ENCODE measurements around the gene VCL.

VCL gene

GRCh38 chr10:74167443-74167842 is 169.5 kb downstream of the VCL start:
- no peak overlapping the region for H3K9ac ChIP-seq (ENCODE audit: low read length)
- no peak overlapping the region for H2BK12ac ChIP-seq (ENCODE audit: low read length in 2 of 2)
- no peak overlapping the region for H3K4me2 ChIP-seq (ENCODE audit: low read length, poor library complexity, severe bottlenecking)
- no peak overlapping the region for H3K27ac ChIP-seq (ENCODE audit: low read length, poor library complexity, severe bottlenecking)
- no peak overlapping the region for H2BK120ac ChIP-seq (ENCODE audit: low read depth, low read length)
- no peaks in the 10 kb centered on the region for H3K27me3 ChIP-seq (ENCODE audit: control insufficient read depth in 1 of 2, insufficient read depth in 1 of 2, low read length in 2 of 2)
- no peak overlapping the region for H3K4me3 ChIP-seq (ENCODE audit: insufficient read depth in 1 of 2, low read depth in 1 of 2, low read length in 2 of 2)
- no peak overlapping the region for H4K91ac ChIP-seq (ENCODE audit: low read length)
- H3K14ac ChIP-seq (ENCODE audit: low read length in 2 of 2): no peak overlapping the region
- no peak overlapping the region for H3K23ac ChIP-seq (ENCODE audit: low read length in 2 of 2)
- no peak overlapping the region for H2AK5ac ChIP-seq (ENCODE audit: low read length, severe bottlenecking)
- peaks cover 2% of the 10 kb centered on the region for H3K4me1 ChIP-seq (ENCODE audit: control insufficient read depth, insufficient read depth, low read depth, low read length)
- H3K18ac ChIP-seq (ENCODE audit: low read depth in 1 of 2, low read length in 2 of 2): no peak overlapping the region
- no peak for DNase-seq
- no peak overlapping the region for H3K4ac ChIP-seq (ENCODE audit: low read depth in 1 of 2, low read length in 2 of 2)
- H3K9me3 ChIP-seq (ENCODE audit: control insufficient read depth, low read length): no peaks in the 10 kb centered on the region
- no peak overlapping the region for H2BK15ac ChIP-seq (ENCODE audit: low read depth, poor library complexity, severe bottlenecking)
- no peaks in the 10 kb centered on the region for H3K36me3 ChIP-seq (ENCODE audit: control insufficient read depth in 1 of 2, insufficient read depth in 2 of 2, low read depth in 1 of 2, low read length in 2 of 2)
- WGBS: 100% methylated on average over 1 of the region's 1 CpG
- H4K8ac ChIP-seq (ENCODE audit: low read length): no peak overlapping the region
- H3K79me1 ChIP-seq (replicated peaks; ENCODE audit: low read length, poor library complexity, severe bottlenecking): peaks cover 9% of the 10 kb centered on the region
- no peak overlapping the region for H2BK5ac ChIP-seq (ENCODE audit: low read depth, low read length, poor library complexity, severe bottlenecking)
- H2AFZ ChIP-seq (ENCODE audit: low read depth, low read length): no peak overlapping the region

Data from mesenchymal stem cell (in vitro differentiated cells and primary cell).